ENCODE results near the gene PFKFB2. TPM values are rescaled to one million over a fixed set of nuclear protein-coding genes. Genes with fewer than 3 reads are reported as not detected.

PFKFB2 gene
- total RNA-seq, 1 donor from 2014 or later, result 8.9 TPM

- Mint-ChIP-seq H3K4me1 (ENCODE audit: unreplicated experiment) (peaks cover 5% of the 10 kb centered on the region), H3K27ac (ENCODE audit: unreplicated experiment) (no peak overlapping the region)
Measured at GRCh38 chr1:207115269-207115668, 62.2 kb downstream of the PFKFB2 start.

GRCh38 chr1:207124389-207124788 is 71.3 kb downstream of the PFKFB2 start:
- Mint-ChIP-seq H3K4me3 (ENCODE audit: unreplicated experiment) (no peak overlapping the region), H3K36me3 (ENCODE audit: low read depth, unreplicated experiment) (peaks cover 5% of the 10 kb centered on the region), H3K9me3 (ENCODE audit: unreplicated experiment) (no peaks in the 10 kb centered on the region), H3K27me3 (ENCODE audit: unreplicated experiment) (no peaks in the 10 kb centered on the region), H3K4me1 (ENCODE audit: unreplicated experiment) (no peaks in the 10 kb centered on the region), H3K27ac (ENCODE audit: unreplicated experiment) (no peak overlapping the region)
- no peak for DNase-seq (ENCODE audit: low spot score)
- no peak for TF ChIP-seq CTCF (IDR thresholded peaks at IDR 0.05; ENCODE audit: unreplicated experiment)

More at GRCh38 chr1:207115269-207115668, 62.2 kb downstream of the PFKFB2 start:
- no peak for TF ChIP-seq CTCF (IDR thresholded peaks at IDR 0.05; ENCODE audit: unreplicated experiment)
- H3K9me3 Mint-ChIP-seq (ENCODE audit: unreplicated experiment), result no peaks in the 10 kb centered on the region
- no peak overlapping the region for H3K4me3 Mint-ChIP-seq (ENCODE audit: unreplicated experiment)
- H3K27me3 Mint-ChIP-seq (ENCODE audit: unreplicated experiment), result no peaks in the 10 kb centered on the region
- no peak for DNase-seq (ENCODE audit: low spot score)
- no peaks in the 10 kb centered on the region for H3K36me3 Mint-ChIP-seq (ENCODE audit: low read depth, unreplicated experiment)

GRCh38 chr1:207128336-207128921 is 75.4 kb downstream of the PFKFB2 start:
- Mint-ChIP-seq H3K4me3 (ENCODE audit: unreplicated experiment) (no peak overlapping the region), H3K27me3 (ENCODE audit: unreplicated experiment) (no peaks in the 10 kb centered on the region), H3K9me3 (ENCODE audit: unreplicated experiment) (no peaks in the 10 kb centered on the region), H3K27ac (ENCODE audit: unreplicated experiment) (no peak overlapping the region), H3K36me3 (ENCODE audit: low read depth, unreplicated experiment) (peaks cover 5% of the 10 kb centered on the region), H3K4me1 (ENCODE audit: unreplicated experiment) (no peaks in the 10 kb centered on the region)
- no peak for DNase-seq (ENCODE audit: low spot score)
- no peak for TF ChIP-seq CTCF (IDR thresholded peaks at IDR 0.05; ENCODE audit: unreplicated experiment)

GRCh38 chr1:207129053-207129452 is 76.0 kb downstream of the PFKFB2 start:
- DNase-seq (ENCODE audit: low spot score), result no peak
- Mint-ChIP-seq H3K27ac (ENCODE audit: unreplicated experiment) (no peak overlapping the region), H3K36me3 (ENCODE audit: low read depth, unreplicated experiment) (peaks cover 5% of the 10 kb centered on the region), H3K4me1 (ENCODE audit: unreplicated experiment) (no peaks in the 10 kb centered on the region), H3K27me3 (ENCODE audit: unreplicated experiment) (no peaks in the 10 kb centered on the region), H3K9me3 (ENCODE audit: unreplicated experiment) (no peaks in the 10 kb centered on the region), H3K4me3 (ENCODE audit: unreplicated experiment) (no peak overlapping the region)
- TF ChIP-seq CTCF (IDR thresholded peaks at IDR 0.05; ENCODE audit: unreplicated experiment), result no peak

Other genes with a start within 250 kb of the PFKFB2 start
- not detected for gene IL20, start 187.7 kb upstream of the PFKFB2 start, total RNA-seq (ENCODE audit: unreplicated experiment)
- not detected for gene IL24, start 155.8 kb upstream of the PFKFB2 start, total RNA-seq (ENCODE audit: unreplicated experiment)
- gene FCMR, start 131.3 kb upstream of the PFKFB2 start, total RNA-seq (ENCODE audit: unreplicated experiment), result 8.4 TPM
- gene PIGR, start 106.8 kb upstream of the PFKFB2 start, total RNA-seq (ENCODE audit: unreplicated experiment), result not detected
- gene FCAMR, start 82.8 kb upstream of the PFKFB2 start, total RNA-seq (ENCODE audit: unreplicated experiment), result not detected
- 0.08 TPM for gene C1orf116, start 20.5 kb upstream of the PFKFB2 start, total RNA-seq (ENCODE audit: unreplicated experiment)
- gene YOD1, start 2.1 kb upstream of the PFKFB2 start, total RNA-seq (ENCODE audit: unreplicated experiment), result 9.0 TPM
- gene C4BPB, start 35.6 kb downstream of the PFKFB2 start, total RNA-seq (ENCODE audit: unreplicated experiment), result 6.6 TPM
- not detected for gene C4BPA, start 51.0 kb downstream of the PFKFB2 start, total RNA-seq (ENCODE audit: unreplicated experiment)

Measured in endothelial cell (in vitro differentiated cells).